GM23338 (cell line): ENCODE data around the gene KCND2. TPM values are rescaled to one million over a fixed set of nuclear protein-coding genes. Genes with fewer than 3 reads are reported as not detected.

ENCODE experiments used
- ATAC-seq: fragments of 200-7000 bp; cut with Tn5 transposase; 3 replicates; pipeline ENCODE4 v1.9.1; 2020
- DNase-seq: peaks from one replicate; pipeline ENCODE4 v3.0.0-alpha.2; 2015; ENCODE audit warnings: low spot score
- H2AFZ ChIP-seq: fragments of 200-600 bp; sonication (generic); 2 replicates; pipeline ENCODE4 v1.8.0; 2016; ENCODE audit warnings: antibody characterized with exemption, mild to moderate bottlenecking, moderate library complexity
- H3F3A ChIP-seq: fragments of 200-600 bp; sonication (generic); replicated peaks from 2 replicates; pipeline ENCODE4 v1.8.0; 2017; ENCODE audit warnings: antibody characterized with exemption, mixed run types, low read depth
- H3K27ac ChIP-seq: fragments of 200-600 bp; sonication (generic); 2 replicates; pipeline ENCODE4 v1.6.1; 2016; ENCODE audit warnings: low read depth
- H3K27me3 ChIP-seq: fragments of 200-600 bp; sonication (generic); 2 replicates; pipeline ENCODE4 v1.8.0; 2016; ENCODE audit warnings: mild to moderate bottlenecking, mixed run types, moderate library complexity; ENCODE audit not compliant: insufficient read depth
- H3K36me3 ChIP-seq: fragments of 200-600 bp; sonication (generic); 2 replicates; pipeline ENCODE4 v1.8.0; 2016; ENCODE audit warnings: mild to moderate bottlenecking; ENCODE audit not compliant: insufficient read depth
- H3K4me1 ChIP-seq: fragments of 200-600 bp; sonication (generic); 2 replicates; pipeline ENCODE4 v1.8.0; 2016; ENCODE audit warnings: mild to moderate bottlenecking, moderate library complexity; ENCODE audit not compliant: insufficient read depth
- H3K4me2 ChIP-seq: fragments of 200-600 bp; sonication (generic); 2 replicates; pipeline ENCODE4 v1.7.1; 2017; ENCODE audit warnings: mixed run types
- H3K4me3 ChIP-seq: fragments of 200-600 bp; sonication (generic); 2 replicates; pipeline ENCODE4 v1.6.1; 2016; ENCODE audit warnings: mixed run types
- H3K79me2 ChIP-seq: fragments of 200-600 bp; sonication (generic); replicated peaks from 2 replicates; pipeline ENCODE4 v1.8.0; 2017; ENCODE audit warnings: mild to moderate bottlenecking; ENCODE audit not compliant: insufficient read depth
- H3K9me2 ChIP-seq: fragments of 200-600 bp; sonication (generic); 2 replicates; pipeline ENCODE4 v1.8.0; 2017; ENCODE audit not compliant: insufficient read depth
- H4K20me1 ChIP-seq: fragments of 200-600 bp; sonication (generic); replicated peaks from 2 replicates; pipeline ENCODE4 v1.8.0; 2017; ENCODE audit warnings: mild to moderate bottlenecking; ENCODE audit not compliant: insufficient read depth
- H3K27ac Mint-ChIP-seq: 2 replicates; pipeline ENCODE4 v1.8.0; 2020; ENCODE audit warnings: inconsistent platforms, mild to moderate bottlenecking, moderate library complexity, mixed read lengths
- H3K27me3 Mint-ChIP-seq: 3 replicates; pipeline ENCODE4 v1.8.0; 2022; ENCODE audit warnings: low read depth, mild to moderate bottlenecking, moderate library complexity, mixed read lengths, inconsistent platforms; ENCODE audit not compliant: insufficient read depth, poor library complexity
- H3K36me3 Mint-ChIP-seq: 3 replicates; pipeline ENCODE4 v1.8.0; 2021; ENCODE audit warnings: low read depth, mild to moderate bottlenecking, inconsistent platforms, moderate library complexity, mixed read lengths
- H3K4me1 Mint-ChIP-seq: 3 replicates; pipeline ENCODE4 v1.8.0; 2020; ENCODE audit warnings: mild to moderate bottlenecking, inconsistent platforms, mixed read lengths
- H3K4me3 Mint-ChIP-seq: 3 replicates; pipeline ENCODE4 v1.8.0; 2021; ENCODE audit warnings: moderate library complexity, mild to moderate bottlenecking, inconsistent platforms, mixed read lengths
- H3K9me3 Mint-ChIP-seq: 3 replicates; pipeline ENCODE4 v1.8.0; 2020; ENCODE audit warnings: moderate library complexity, mild to moderate bottlenecking, inconsistent platforms, mixed read lengths
- CREB1 ChIP-seq: fragments of 250-450 bp; sonication (Bioruptor Pico); IDR thresholded peaks from 2 replicates; pipeline ENCODE4 v1.5.0; 2020; ENCODE audit warnings: low read depth, mild to moderate bottlenecking, moderate library complexity
- CTCF ChIP-seq, 2 experiments: fragments of 200-600 bp in 1 of 2; sonication (generic) in 1 of 2; conservative IDR thresholded peaks; 2 replicates each; pipeline versions ENCODE4 v1.5.1 to v1.6.1; 2016 to 2017; ENCODE audit warnings: antibody characterized with exemption in 2 of 2, low read depth in 2 of 2, mild to moderate bottlenecking in 2 of 2, moderate library complexity in 1 of 2
- ETS1 ChIP-seq: IDR thresholded peaks from 2 replicates; pipeline ENCODE4 v1.6.1; 2016; ENCODE audit warnings: antibody characterized with exemption
- EZH2 ChIP-seq: fragments of 200-600 bp; sonication (generic); IDR thresholded peaks from one replicate; pipeline ENCODE4 v1.8.0; 2017; ENCODE audit warnings: antibody characterized with exemption, mild to moderate bottlenecking, low read depth; ENCODE audit not compliant: unreplicated experiment
- EZH2phosphoT487 ChIP-seq: fragments of 200-600 bp; sonication (generic); IDR thresholded peaks from one replicate; pipeline ENCODE4 v1.8.1; 2018; ENCODE audit warnings: antibody characterized with exemption; ENCODE audit not compliant: unreplicated experiment
- JUNB ChIP-seq: IDR thresholded peaks from one replicate; pipeline ENCODE4 v1.6.1; 2016; ENCODE audit warnings: antibody characterized with exemption; ENCODE audit not compliant: unreplicated experiment
- NANOG ChIP-seq: IDR thresholded peaks from 2 replicates; pipeline ENCODE4 v1.6.1; 2016; ENCODE audit warnings: antibody characterized with exemption, borderline replicate concordance
- REST ChIP-seq: IDR thresholded peaks from one replicate; pipeline ENCODE4 v1.6.1; 2018; ENCODE audit warnings: antibody characterized with exemption; ENCODE audit not compliant: unreplicated experiment
- STAT1 ChIP-seq: IDR thresholded peaks from one replicate; pipeline ENCODE4 v1.6.1; 2016; ENCODE audit warnings: antibody characterized with exemption; ENCODE audit not compliant: unreplicated experiment
- ZNF114 ChIP-seq: fragments of 250-450 bp; sonication (Bioruptor Pico); IDR thresholded peaks from 2 replicates; pipeline ENCODE4 v1.5.0; 2020; ENCODE audit warnings: mild to moderate bottlenecking, moderate library complexity
- ZNF462 ChIP-seq: fragments of 250-450 bp; sonication (Bioruptor Pico); IDR thresholded peaks from 2 replicates; pipeline ENCODE4 v1.5.0; 2020; ENCODE audit warnings: mild to moderate bottlenecking, moderate library complexity
- polyA plus RNA-seq: library from polyadenylated mRNA; unstranded; fragments of >200 nt; fragmentation: Nextera tagmentation; extraction: Ambion mirVana; gene quantifications from 2 replicates; pipeline ENCODE4 v1.2.1, GENCODE V29; 2016
- total RNA-seq: library from RNA; depleted of rRNA; stranded (reverse); fragments of >200 nt; shearing (Covaris generic); gene quantifications from 2 replicates; pipeline ENCODE4 v1.2.3, GENCODE V29; 2014

Gene KCND2
- total and polyA plus RNA-seq, 2 experiments from 2014 or later: 7.1 to 15.6 TPM

GRCh38 chr7:120441850-120442249, 168.9 kb downstream of the KCND2 start (continued):
- TF ChIP-seq REST: no peak
- TF ChIP-seq EZH2: no peak
- TF ChIP-seq ETS1: no peak
- no peak for TF ChIP-seq CREB1 (CRISPR knock-in tag)
- no peak for TF ChIP-seq NANOG
- no peak for TF ChIP-seq STAT1

- Histone ChIP-seq H2AFZ (no peak overlapping the region), H3K27ac (no peak overlapping the region), H3K9me2 (no peaks in the 10 kb centered on the region), H3K4me3 (no peak overlapping the region), H3F3A (no peaks in the 10 kb centered on the region), H3K36me3 (no peaks in the 10 kb centered on the region), H3K79me2 (no peaks in the 10 kb centered on the region), H3K4me1 (no peaks in the 10 kb centered on the region), H4K20me1 (no peaks in the 10 kb centered on the region), H3K27me3 (no peaks in the 10 kb centered on the region), H3K4me2 (no peak overlapping the region)
- Mint-ChIP-seq H3K4me3 (no peak overlapping the region), H3K4me1 (no peaks in the 10 kb centered on the region), H3K9me3 (no peaks in the 10 kb centered on the region), H3K27me3 (no peaks in the 10 kb centered on the region), H3K36me3 (no peaks in the 10 kb centered on the region), H3K27ac (no peak overlapping the region)
- DNase-seq: no peak
- no peak for ATAC-seq
- TF ChIP-seq STAT1 (no peak), EZH2phosphoT487 (no peak), ZNF114 (CRISPR knock-in tag) (no peak), CTCF (conservative IDR thresholded peaks at IDR 0.05; ENCODE audit: low read depth in 2 of 2) (no peak), CREB1 (CRISPR knock-in tag) (no peak), NANOG (no peak), ETS1 (no peak), ZNF462 (CRISPR knock-in tag) (no peak), JUNB (no peak)
These were observed 169.9 kb downstream of the KCND2 start for GRCh38 chr7:120442838-120443237.
